Right lobe of liver (tissue), 4 donors: ENCODE data around the gene SP5.

Source experiments
- POLR2A ChIP-seq: fragments of 450-650 bp; IDR thresholded peaks from one replicate; pipeline ENCODE4 v1.6.1; 2017; ENCODE audit warnings: antibody characterized with exemption, mild to moderate bottlenecking
- TF ChIP-seq, protein P1 (sequence below), 4 donors: fragments of 200-600 bp in 3 of 4; fragments of 450-650 bp in 1 of 4; IDR thresholded peaks; one replicate each; pipeline versions ENCODE4 v1.5.1 to v1.8.0; 2016 to 2022; ENCODE audit warnings: antibody characterized with exemption in 4 of 4, mild to moderate bottlenecking in 2 of 4
- donor health status: DM: no; HTN: no; CAD: no.
- donor health status: DM: no; HTN: no; CAD: no.
- donor health status: DM: no; HTN: yes; CAD: no.

DNA sequence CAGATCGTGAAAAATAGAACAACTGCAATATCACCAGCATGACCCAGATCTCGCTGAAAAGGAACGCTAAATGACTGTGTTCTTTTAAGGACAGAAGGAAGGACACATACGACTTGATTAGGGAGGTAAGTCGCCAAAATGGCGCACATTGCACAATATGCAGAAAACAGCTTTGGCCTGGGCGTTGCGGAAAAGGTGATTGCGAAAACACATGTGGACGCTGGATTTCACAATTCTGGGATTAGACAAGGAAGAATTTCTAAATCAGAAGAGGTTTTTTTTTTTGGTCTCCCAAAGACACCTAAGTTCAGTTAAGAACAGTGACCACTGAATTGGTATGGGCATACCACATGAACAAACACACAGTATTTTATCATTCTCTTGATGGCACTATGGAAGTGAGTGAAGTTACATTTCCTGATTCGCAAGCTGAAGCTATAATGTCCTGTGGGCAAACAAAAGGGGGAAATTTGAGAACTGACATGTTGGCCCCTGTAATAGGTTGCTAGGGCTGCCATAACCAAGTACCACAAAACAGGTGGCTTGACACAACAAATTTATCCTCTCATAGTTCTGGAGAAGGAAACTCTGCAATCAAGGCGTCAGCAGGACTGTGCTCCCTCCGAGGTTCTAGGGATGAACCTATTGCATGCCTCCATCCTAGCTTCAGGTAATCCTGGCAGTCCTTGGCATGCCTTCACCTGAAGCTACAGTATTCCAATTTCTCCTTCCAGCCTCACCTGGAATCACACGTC, 29.3 kb downstream of the SP5 start:
- TF ChIP-seq, protein P1, sequence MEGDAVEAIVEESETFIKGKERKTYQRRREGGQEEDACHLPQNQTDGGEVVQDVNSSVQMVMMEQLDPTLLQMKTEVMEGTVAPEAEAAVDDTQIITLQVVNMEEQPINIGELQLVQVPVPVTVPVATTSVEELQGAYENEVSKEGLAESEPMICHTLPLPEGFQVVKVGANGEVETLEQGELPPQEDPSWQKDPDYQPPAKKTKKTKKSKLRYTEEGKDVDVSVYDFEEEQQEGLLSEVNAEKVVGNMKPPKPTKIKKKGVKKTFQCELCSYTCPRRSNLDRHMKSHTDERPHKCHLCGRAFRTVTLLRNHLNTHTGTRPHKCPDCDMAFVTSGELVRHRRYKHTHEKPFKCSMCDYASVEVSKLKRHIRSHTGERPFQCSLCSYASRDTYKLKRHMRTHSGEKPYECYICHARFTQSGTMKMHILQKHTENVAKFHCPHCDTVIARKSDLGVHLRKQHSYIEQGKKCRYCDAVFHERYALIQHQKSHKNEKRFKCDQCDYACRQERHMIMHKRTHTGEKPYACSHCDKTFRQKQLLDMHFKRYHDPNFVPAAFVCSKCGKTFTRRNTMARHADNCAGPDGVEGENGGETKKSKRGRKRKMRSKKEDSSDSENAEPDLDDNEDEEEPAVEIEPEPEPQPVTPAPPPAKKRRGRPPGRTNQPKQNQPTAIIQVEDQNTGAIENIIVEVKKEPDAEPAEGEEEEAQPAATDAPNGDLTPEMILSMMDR (IDR thresholded peaks at IDR 0.05) = no peak
- no peak for TF ChIP-seq POLR2A
